Fibroblast of lung (primary cell): ENCODE measurements around the gene PPP3CB. TPM values are rescaled to one million over a fixed set of nuclear protein-coding genes. Genes with fewer than 3 reads are reported as not detected.

Source experiments
- DNase-seq, 2 donors: peaks; one replicate each; pipeline versions ENCODE4 v3.0.0 to v3.0.0-alpha.2; 2010; ENCODE audit warnings: low read depth in 2 of 2
- H2AFZ ChIP-seq: 2 replicates; pipeline ENCODE4 v1.5.1; 2012; ENCODE audit warnings: low read length, control low read depth, inconsistent platforms
- H3K27ac ChIP-seq: 2 replicates; pipeline ENCODE4 v1.5.1; 2011; ENCODE audit warnings: low read length, control low read depth; ENCODE audit not compliant: insufficient read depth
- H3K27me3 ChIP-seq: 2 replicates; pipeline ENCODE4 v1.5.1; 2011; ENCODE audit warnings: mild to moderate bottlenecking, low read length; ENCODE audit not compliant: control insufficient read depth, insufficient read depth
- H3K36me3 ChIP-seq: 2 replicates; pipeline ENCODE4 v1.5.1; 2011; ENCODE audit warnings: low read length; ENCODE audit not compliant: control insufficient read depth, insufficient read depth
- H3K4me1 ChIP-seq: 2 replicates; pipeline ENCODE4 v1.5.1; 2011; ENCODE audit warnings: low read length; ENCODE audit not compliant: control insufficient read depth, insufficient read depth; ENCODE audit errors: extremely low read depth
- H3K4me2 ChIP-seq: 2 replicates; pipeline ENCODE4 v1.5.1; 2011; ENCODE audit warnings: low read length, control low read depth; ENCODE audit not compliant: insufficient read depth; ENCODE audit errors: extremely low read depth
- H3K4me3 ChIP-seq, 4 experiments: fragments of 200-600 bp in 1 of 4; sonication (generic) in 1 of 4; replicated peaks in 1 of 4; 2 replicates each; pipeline ENCODE4 v1.5.1; 2011 to 2016; ENCODE audit warnings: low read length in 4 of 4, low read depth in 3 of 4, mild to moderate bottlenecking in 3 of 4, control low read depth in 2 of 4, inconsistent platforms in 1 of 4, mixed read lengths in 1 of 4; ENCODE audit not compliant: insufficient read depth in 1 of 4; ENCODE audit errors: control extremely low read depth in 1 of 4
- H3K79me2 ChIP-seq: 2 replicates; pipeline ENCODE4 v1.5.1; 2012; ENCODE audit warnings: mild to moderate bottlenecking, low read length, inconsistent platforms; ENCODE audit not compliant: control insufficient read depth, insufficient read depth
- H3K9ac ChIP-seq: 2 replicates; pipeline ENCODE4 v1.5.1; 2011; ENCODE audit warnings: mild to moderate bottlenecking, low read length, control low read depth; ENCODE audit not compliant: insufficient read depth
- H3K9me3 ChIP-seq: 2 replicates; pipeline ENCODE4 v1.5.1; 2012; ENCODE audit warnings: low read depth, low read length; ENCODE audit not compliant: control insufficient read depth, insufficient read depth
- H4K20me1 ChIP-seq: 2 replicates; pipeline ENCODE4 v1.5.1; 2011; ENCODE audit warnings: low read length; ENCODE audit not compliant: control insufficient read depth, insufficient read depth; ENCODE audit errors: extremely low read depth
- EZH2 ChIP-seq: IDR thresholded peaks from 2 replicates; pipeline ENCODE4 v1.5.1; 2012; ENCODE audit warnings: low read length, control low read depth, mild to moderate bottlenecking; ENCODE audit errors: missing control alignments
- polyA plus RNA-seq, 2 donors: library from polyadenylated mRNA; depleted of rRNA in 1 of 2; stranded (reverse) in 1 of 2; unstranded in 1 of 2; fragments of >200 nt; gene quantifications; 2 replicates each; pipeline ENCODE4 v1.2.1, GENCODE V29; 2011 to 2012; ENCODE audit warnings: missing spikeins in 1 of 2
- total RNA-seq: library from RNA; depleted of rRNA; stranded (reverse); fragments of >200 nt; gene quantifications from 2 replicates; pipeline ENCODE4 v1.2.1, GENCODE V29; 2014
- TF ChIP-seq, protein P1 (sequence below), 2 donors: IDR thresholded peaks in 1 of 2; conservative IDR thresholded peaks in 1 of 2; 1 replicate in 1 of 2; 2 replicates in 1 of 2; pipeline ENCODE4 v1.5.1; 2011 to 2012; ENCODE audit warnings: low read length in 2 of 2, control low read depth in 1 of 2, inconsistent platforms in 1 of 2, low read depth in 1 of 2, mild to moderate bottlenecking in 1 of 2

Gene PPP3CB
- total and polyA plus RNA-seq, 2 donors (not counting 1 experiment from before 2014, with no cell fraction given) = 27.1 to 38.8 TPM

- no peaks in the 10 kb centered on the region for H3K27me3 ChIP-seq
- no peaks in the 10 kb centered on the region for H3K79me2 ChIP-seq
- no peak overlapping the region for H3K4me3 ChIP-seq
- no peaks in the 10 kb centered on the region for H3K36me3 ChIP-seq
- no peak for TF ChIP-seq EZH2
- TF ChIP-seq, protein P1, sequence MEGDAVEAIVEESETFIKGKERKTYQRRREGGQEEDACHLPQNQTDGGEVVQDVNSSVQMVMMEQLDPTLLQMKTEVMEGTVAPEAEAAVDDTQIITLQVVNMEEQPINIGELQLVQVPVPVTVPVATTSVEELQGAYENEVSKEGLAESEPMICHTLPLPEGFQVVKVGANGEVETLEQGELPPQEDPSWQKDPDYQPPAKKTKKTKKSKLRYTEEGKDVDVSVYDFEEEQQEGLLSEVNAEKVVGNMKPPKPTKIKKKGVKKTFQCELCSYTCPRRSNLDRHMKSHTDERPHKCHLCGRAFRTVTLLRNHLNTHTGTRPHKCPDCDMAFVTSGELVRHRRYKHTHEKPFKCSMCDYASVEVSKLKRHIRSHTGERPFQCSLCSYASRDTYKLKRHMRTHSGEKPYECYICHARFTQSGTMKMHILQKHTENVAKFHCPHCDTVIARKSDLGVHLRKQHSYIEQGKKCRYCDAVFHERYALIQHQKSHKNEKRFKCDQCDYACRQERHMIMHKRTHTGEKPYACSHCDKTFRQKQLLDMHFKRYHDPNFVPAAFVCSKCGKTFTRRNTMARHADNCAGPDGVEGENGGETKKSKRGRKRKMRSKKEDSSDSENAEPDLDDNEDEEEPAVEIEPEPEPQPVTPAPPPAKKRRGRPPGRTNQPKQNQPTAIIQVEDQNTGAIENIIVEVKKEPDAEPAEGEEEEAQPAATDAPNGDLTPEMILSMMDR (conservative IDR thresholded peaks at IDR 0.05 in 1 of 2, IDR thresholded peaks at IDR 0.05 in 1 of 2; ENCODE audit: low read depth in 1 of 2, low read length in 2 of 2) = no peak
- H3K27ac ChIP-seq = no peak overlapping the region
- DNase-seq = peak in 1 of 2 donors; percentile 15
- no peaks in the 10 kb centered on the region for H3K9me3 ChIP-seq
- no peak overlapping the region for H3K4me2 ChIP-seq
- H4K20me1 ChIP-seq = no peaks in the 10 kb centered on the region
- no peaks in the 10 kb centered on the region for H3K4me1 ChIP-seq
- H3K9ac ChIP-seq = no peak overlapping the region
- H2AFZ ChIP-seq = no peak overlapping the region
Observed at GRCh38 chr10:73537288-73537687, 41.5 kb upstream of the PPP3CB start.

DNA sequence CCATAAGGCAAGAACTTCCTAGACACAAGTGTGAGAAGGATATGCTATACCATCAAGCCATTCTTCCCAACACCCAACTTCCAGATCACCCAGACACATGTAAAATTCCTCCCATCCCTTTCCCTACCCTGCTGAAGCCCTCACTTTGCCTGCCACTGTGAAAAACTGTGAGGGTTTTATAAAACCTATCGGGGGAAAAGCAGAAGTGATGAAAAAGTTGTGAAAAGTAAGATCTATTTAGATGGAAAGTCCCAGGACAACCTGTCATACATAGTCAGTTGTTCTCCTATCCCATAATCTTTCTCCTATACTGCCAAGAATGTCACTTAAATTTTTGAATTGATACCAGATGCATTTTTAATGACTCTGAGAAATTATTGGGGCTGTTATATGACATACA is 39.0 kb upstream of the PPP3CB start:
- no peak overlapping the region for H3K9ac ChIP-seq
- H3K4me2 ChIP-seq = no peak overlapping the region
- no peaks in the 10 kb centered on the region for H3K27me3 ChIP-seq
- H3K9me3 ChIP-seq = no peaks in the 10 kb centered on the region
- no peak overlapping the region for H2AFZ ChIP-seq
- no peak overlapping the region for H3K4me3 ChIP-seq
- H3K27ac ChIP-seq = no peak overlapping the region
- DNase-seq = no peak
- no peaks in the 10 kb centered on the region for H4K20me1 ChIP-seq
- TF ChIP-seq EZH2 = no peak
- TF ChIP-seq, protein P1 (conservative IDR thresholded peaks at IDR 0.05 in 1 of 2, IDR thresholded peaks at IDR 0.05 in 1 of 2; ENCODE audit: low read depth in 1 of 2, low read length in 2 of 2) = no peak
- H3K79me2 ChIP-seq = no peaks in the 10 kb centered on the region
- H3K36me3 ChIP-seq = no peaks in the 10 kb centered on the region
- H3K4me1 ChIP-seq = no peaks in the 10 kb centered on the region

GRCh38 chr10:73529089-73529832 is 33.4 kb upstream of the PPP3CB start:
- no peaks in the 10 kb centered on the region for H4K20me1 ChIP-seq
- no peak overlapping the region for H3K9ac ChIP-seq
- no peak overlapping the region for H3K4me2 ChIP-seq
- H3K4me3 ChIP-seq = no peak overlapping the region
- TF ChIP-seq EZH2 = no peak
- TF ChIP-seq, protein P1 (conservative IDR thresholded peaks at IDR 0.05 in 1 of 2, IDR thresholded peaks at IDR 0.05 in 1 of 2; ENCODE audit: low read depth in 1 of 2, low read length in 2 of 2) = peak; percentile 74 to 80
- no peak overlapping the region for H2AFZ ChIP-seq
- no peaks in the 10 kb centered on the region for H3K9me3 ChIP-seq
- H3K79me2 ChIP-seq = no peaks in the 10 kb centered on the region
- peak; percentile 70 to 88 for DNase-seq
- H3K36me3 ChIP-seq = no peaks in the 10 kb centered on the region
- no peaks in the 10 kb centered on the region for H3K4me1 ChIP-seq
- H3K27ac ChIP-seq = no peak overlapping the region
- no peaks in the 10 kb centered on the region for H3K27me3 ChIP-seq
